ENCODE results near the gene USP8.

GRCh38 chr15:50424066-50424890, at the start of gene USP8:
- TF ChIP-seq CTCF (IDR thresholded peaks at IDR 0.05) (no peak), POLR2AphosphoS5 (IDR thresholded peaks at IDR 0.05) (peak; percentile 90)
